Gastrocnemius medialis (tissue), 4 donors: ENCODE results near the gene NUP214.

Source experiments
- POLR2A ChIP-seq, 2 donors: fragments of 450-650 bp; IDR thresholded peaks; one replicate each; pipeline ENCODE4 v1.6.1; 2017; ENCODE audit warnings: antibody characterized with exemption in 2 of 2, mild to moderate bottlenecking in 2 of 2, moderate library complexity in 2 of 2
- TF ChIP-seq, protein P1 (sequence below), 5 experiments: fragments of 450-650 bp in 3 of 5; fragments of 200-600 bp in 2 of 5; sonication (generic) in 2 of 5; IDR thresholded peaks in 4 of 5; conservative IDR thresholded peaks in 1 of 5; 1 replicate in 4 of 5; 2 replicates in 1 of 5; pipeline ENCODE4 v1.5.1; 2016 to 2019; ENCODE audit warnings: antibody characterized with exemption in 5 of 5, mild to moderate bottlenecking in 3 of 5, moderate library complexity in 3 of 5

DNA sequence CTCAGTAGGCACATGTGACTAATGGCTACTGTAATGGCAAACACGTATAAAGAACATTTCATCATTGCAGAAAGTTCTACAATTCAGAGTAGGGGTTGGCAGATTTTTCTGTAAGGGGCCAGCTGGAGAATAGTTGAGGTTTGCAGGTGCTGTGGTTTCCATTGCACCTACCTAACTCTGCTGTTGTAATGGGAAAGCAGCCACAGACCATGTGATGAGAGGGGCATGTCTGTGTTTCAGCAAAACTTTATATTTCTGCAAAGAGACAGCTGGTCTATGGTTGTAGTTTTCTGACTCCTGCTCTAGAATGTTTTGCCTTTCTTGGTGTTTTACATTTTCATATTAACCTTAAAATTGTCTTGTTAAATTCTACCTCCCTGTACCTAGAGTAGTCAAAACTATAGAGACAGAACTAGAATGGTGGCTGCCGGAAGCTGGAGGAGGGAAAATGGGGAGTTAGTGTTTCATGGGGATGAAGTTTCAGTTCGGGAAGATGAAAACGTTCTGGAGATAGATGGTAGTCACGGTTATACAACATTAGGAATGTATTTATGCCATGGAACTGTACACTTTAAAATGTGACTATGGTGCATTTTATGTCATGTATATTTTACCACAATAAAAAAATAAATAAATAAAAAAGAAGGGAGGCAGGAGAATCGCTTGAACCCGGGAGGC, 44.3 kb downstream of the NUP214 start:
- TF ChIP-seq, protein P1, sequence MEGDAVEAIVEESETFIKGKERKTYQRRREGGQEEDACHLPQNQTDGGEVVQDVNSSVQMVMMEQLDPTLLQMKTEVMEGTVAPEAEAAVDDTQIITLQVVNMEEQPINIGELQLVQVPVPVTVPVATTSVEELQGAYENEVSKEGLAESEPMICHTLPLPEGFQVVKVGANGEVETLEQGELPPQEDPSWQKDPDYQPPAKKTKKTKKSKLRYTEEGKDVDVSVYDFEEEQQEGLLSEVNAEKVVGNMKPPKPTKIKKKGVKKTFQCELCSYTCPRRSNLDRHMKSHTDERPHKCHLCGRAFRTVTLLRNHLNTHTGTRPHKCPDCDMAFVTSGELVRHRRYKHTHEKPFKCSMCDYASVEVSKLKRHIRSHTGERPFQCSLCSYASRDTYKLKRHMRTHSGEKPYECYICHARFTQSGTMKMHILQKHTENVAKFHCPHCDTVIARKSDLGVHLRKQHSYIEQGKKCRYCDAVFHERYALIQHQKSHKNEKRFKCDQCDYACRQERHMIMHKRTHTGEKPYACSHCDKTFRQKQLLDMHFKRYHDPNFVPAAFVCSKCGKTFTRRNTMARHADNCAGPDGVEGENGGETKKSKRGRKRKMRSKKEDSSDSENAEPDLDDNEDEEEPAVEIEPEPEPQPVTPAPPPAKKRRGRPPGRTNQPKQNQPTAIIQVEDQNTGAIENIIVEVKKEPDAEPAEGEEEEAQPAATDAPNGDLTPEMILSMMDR (IDR thresholded peaks at IDR 0.05 in 4 of 5, conservative IDR thresholded peaks at IDR 0.05 in 1 of 5): no peak
- no peak for TF ChIP-seq POLR2A (IDR thresholded peaks at IDR 0.05)
